IgD-negative memory B cell (primary cell): ENCODE measurements around the gene POLR2L. TPM values are rescaled to one million over a fixed set of nuclear protein-coding genes. Genes with fewer than 3 reads are reported as not detected.
A peak's percentile ranks its signal among the peaks of the same experiment; 100 is the strongest.

Experiments used
- H3K27ac Mint-ChIP-seq, 3 donors: one replicate each; pipeline ENCODE4 v1.8.0; 2020 to 2022; ENCODE audit warnings: mild to moderate bottlenecking in 3 of 3, mixed read lengths in 3 of 3, moderate library complexity in 1 of 3
- H3K27me3 Mint-ChIP-seq: one replicate; pipeline ENCODE4 v1.8.0; 2021; ENCODE audit warnings: mixed read lengths
- H3K36me3 Mint-ChIP-seq: one replicate; pipeline ENCODE4 v1.8.0; 2020; ENCODE audit warnings: mild to moderate bottlenecking, mixed read lengths
- H3K4me1 Mint-ChIP-seq, 3 donors: one replicate each; pipeline ENCODE4 v1.8.0; 2020 to 2022; ENCODE audit warnings: mixed read lengths in 3 of 3, mild to moderate bottlenecking in 1 of 3
- H3K4me3 Mint-ChIP-seq, 4 donors: one replicate each; pipeline ENCODE4 v1.8.0; 2020 to 2022; ENCODE audit warnings: mild to moderate bottlenecking in 4 of 4, mixed read lengths in 4 of 4, moderate library complexity in 3 of 4
- H3K9me3 Mint-ChIP-seq, 3 donors: one replicate each; pipeline ENCODE4 v1.8.0; 2020 to 2021; ENCODE audit warnings: mixed read lengths in 3 of 3, mild to moderate bottlenecking in 1 of 3
- polyA plus RNA-seq: library from polyadenylated mRNA; unstranded; fragments of 300-500 nt; fragmentation: Illumina TruSeq; gene quantifications from one replicate; pipeline ENCODE4 v1.2.3, GENCODE V29; 2021

The POLR2L gene
- polyA plus RNA-seq, 1 donor from 2014 or later: 96.7 TPM

- Mint-ChIP-seq H3K4me1 (peaks cover 0 to 2% (median 0%) of the 10 kb centered on the region in 3 donors), H3K27me3 (no peaks in the 10 kb centered on the region), H3K27ac (no peak overlapping the region), H3K9me3 (no peaks in the 10 kb centered on the region), H3K4me3 (no peak overlapping the region), H3K36me3 (peaks cover 5% of the 10 kb centered on the region)
Measured at GRCh38 chr11:875203-875602, 32.9 kb upstream of the POLR2L start.

- H3K27me3 Mint-ChIP-seq: no peaks in the 10 kb centered on the region
- H3K9me3 Mint-ChIP-seq: no peaks in the 10 kb centered on the region
- H3K4me3 Mint-ChIP-seq: no peak overlapping the region
- peaks cover 5% of the 10 kb centered on the region for H3K36me3 Mint-ChIP-seq
- peak overlapping the region in 1 of 3 donors; percentile 34 for H3K27ac Mint-ChIP-seq
- H3K4me1 Mint-ChIP-seq: peaks cover 0 to 2% (median 0%) of the 10 kb centered on the region in 3 donors
Measured at GRCh38 chr11:873706-874105, 31.4 kb upstream of the POLR2L start.

GRCh38 chr11:872799-873198, 30.5 kb upstream of the POLR2L start:
- Mint-ChIP-seq H3K36me3 (peaks cover 5% of the 10 kb centered on the region), H3K9me3 (no peaks in the 10 kb centered on the region), H3K4me1 (peaks cover 0 to 2% (median 0%) of the 10 kb centered on the region in 3 donors), H3K27me3 (no peaks in the 10 kb centered on the region), H3K4me3 (no peak overlapping the region), H3K27ac (no peak overlapping the region)

GRCh38 chr11:871472-871871, 29.1 kb upstream of the POLR2L start:
- Mint-ChIP-seq H3K4me1 (peaks cover 0 to 2% (median 0%) of the 10 kb centered on the region in 3 donors), H3K36me3 (peaks cover 5% of the 10 kb centered on the region), H3K27ac (no peak overlapping the region), H3K27me3 (no peaks in the 10 kb centered on the region), H3K4me3 (no peak overlapping the region), H3K9me3 (no peaks in the 10 kb centered on the region)

- Mint-ChIP-seq H3K9me3 (no peaks in the 10 kb centered on the region), H3K4me1 (peaks cover 0 to 2% (median 0%) of the 10 kb centered on the region in 3 donors), H3K27me3 (no peaks in the 10 kb centered on the region), H3K4me3 (no peak overlapping the region), H3K27ac (no peak overlapping the region), H3K36me3 (peaks cover 3% of the 10 kb centered on the region)
Measured at GRCh38 chr11:870418-870817, 28.1 kb upstream of the POLR2L start.

- Mint-ChIP-seq H3K4me3 (no peak overlapping the region), H3K27ac (no peak overlapping the region), H3K9me3 (no peaks in the 10 kb centered on the region), H3K36me3 (peaks cover 2% of the 10 kb centered on the region), H3K27me3 (no peaks in the 10 kb centered on the region), H3K4me1 (peaks cover 0 to 2% (median 0%) of the 10 kb centered on the region in 3 donors)
Measured at GRCh38 chr11:870127-870413, 27.7 kb upstream of the POLR2L start.

- Mint-ChIP-seq H3K9me3 (no peaks in the 10 kb centered on the region), H3K27ac (no peak overlapping the region), H3K4me3 (no peak overlapping the region), H3K4me1 (peaks cover 0 to 2% (median 0%) of the 10 kb centered on the region in 3 donors), H3K36me3 (peaks cover 2% of the 10 kb centered on the region), H3K27me3 (no peaks in the 10 kb centered on the region)
Measured at GRCh38 chr11:869399-870126, 27.2 kb upstream of the POLR2L start.

- no peak overlapping the region for H3K4me3 Mint-ChIP-seq
- no peaks in the 10 kb centered on the region for H3K27me3 Mint-ChIP-seq
Measured at GRCh38 chr11:868802-869201, 26.5 kb upstream of the POLR2L start.

GRCh38 chr11:868394-868793, 26.1 kb upstream of the POLR2L start:
- Mint-ChIP-seq H3K27ac (no peak overlapping the region), H3K36me3 (no peaks in the 10 kb centered on the region), H3K4me3 (no peak overlapping the region), H3K4me1 (no peaks in the 10 kb centered on the region), H3K9me3 (no peaks in the 10 kb centered on the region), H3K27me3 (no peaks in the 10 kb centered on the region)

More at GRCh38 chr11:868802-869201, 26.5 kb upstream of the POLR2L start:
- peaks cover 0 to 2% (median 0%) of the 10 kb centered on the region in 3 donors for H3K4me1 Mint-ChIP-seq
- peaks cover under 1% of the 10 kb centered on the region for H3K36me3 Mint-ChIP-seq
- H3K27ac Mint-ChIP-seq: no peak overlapping the region
- no peaks in the 10 kb centered on the region for H3K9me3 Mint-ChIP-seq

- Mint-ChIP-seq H3K4me1 (no peaks in the 10 kb centered on the region), H3K27me3 (no peaks in the 10 kb centered on the region), H3K4me3 (no peak overlapping the region), H3K9me3 (no peaks in the 10 kb centered on the region), H3K27ac (no peak overlapping the region), H3K36me3 (no peaks in the 10 kb centered on the region)
Measured at GRCh38 chr11:867856-868358, 25.6 kb upstream of the POLR2L start.

GRCh38 chr11:866481-866880, 24.2 kb upstream of the POLR2L start:
- Mint-ChIP-seq H3K4me3 (no peak overlapping the region), H3K27me3 (no peaks in the 10 kb centered on the region), H3K27ac (no peak overlapping the region), H3K36me3 (no peaks in the 10 kb centered on the region), H3K9me3 (no peaks in the 10 kb centered on the region), H3K4me1 (no peaks in the 10 kb centered on the region)

- no peaks in the 10 kb centered on the region for H3K9me3 Mint-ChIP-seq
- H3K27ac Mint-ChIP-seq: no peak overlapping the region
- H3K4me3 Mint-ChIP-seq: no peak overlapping the region
- H3K4me1 Mint-ChIP-seq: no peaks in the 10 kb centered on the region
- H3K36me3 Mint-ChIP-seq: no peaks in the 10 kb centered on the region
- H3K27me3 Mint-ChIP-seq: no peaks in the 10 kb centered on the region
Measured at GRCh38 chr11:865462-866430, 23.4 kb upstream of the POLR2L start.

- H3K27ac Mint-ChIP-seq: no peak overlapping the region
- H3K9me3 Mint-ChIP-seq: no peaks in the 10 kb centered on the region
- H3K36me3 Mint-ChIP-seq: no peaks in the 10 kb centered on the region
- H3K27me3 Mint-ChIP-seq: no peaks in the 10 kb centered on the region
- H3K4me3 Mint-ChIP-seq: no peak overlapping the region
- no peaks in the 10 kb centered on the region for H3K4me1 Mint-ChIP-seq
Measured at GRCh38 chr11:864898-865297, 22.6 kb upstream of the POLR2L start.

GRCh38 chr11:863910-864827, 21.8 kb upstream of the POLR2L start:
- Mint-ChIP-seq H3K4me1 (no peaks in the 10 kb centered on the region), H3K36me3 (no peaks in the 10 kb centered on the region), H3K9me3 (no peaks in the 10 kb centered on the region), H3K27me3 (no peaks in the 10 kb centered on the region), H3K4me3 (peak overlapping the region in 1 of 4 donors; percentile 47), H3K27ac (peak overlapping the region in 1 of 3 donors; percentile 16)
